ENCODE measurements around the gene CLEC16A.

GRCh38 chr16:11088831-11089230 lies 144.5 kb downstream of the CLEC16A start:
- TF ChIP-seq CTCF (IDR thresholded peaks at IDR 0.05; ENCODE audit: borderline replicate concordance, extremely low read depth, low read length, poor library complexity, severe bottlenecking) (no peak), EZH2 (IDR thresholded peaks at IDR 0.05; ENCODE audit: borderline replicate concordance, low read depth, low read length, severe bottlenecking) (no peak)
